ENCODE results near the gene MYOD1. TPM values are rescaled to one million over a fixed set of nuclear protein-coding genes. Genes with fewer than 3 reads are reported as not detected.

MYOD1 gene
- total RNA-seq, 1 donor from 2014 or later, result not detected

DNA sequence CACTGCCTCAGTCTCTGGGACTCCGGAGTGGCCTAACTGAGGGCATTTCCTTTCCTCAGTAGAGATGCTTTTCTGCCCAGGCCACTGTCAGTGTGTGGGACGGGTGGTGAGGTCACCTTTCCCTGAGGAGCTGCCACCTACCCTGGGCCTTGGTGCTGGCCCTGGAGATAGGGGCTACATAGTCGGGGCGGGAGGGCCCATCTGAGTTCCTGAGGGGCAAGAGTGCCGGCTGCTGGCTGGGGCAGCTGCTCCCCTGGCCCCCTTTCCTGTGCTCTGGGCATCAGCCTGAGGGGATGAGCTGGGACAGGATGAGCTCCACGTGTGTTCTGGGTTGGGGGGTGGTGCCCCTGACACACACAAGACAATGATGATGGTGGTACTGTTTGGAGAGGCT lies 20.6 kb downstream of the MYOD1 start:
- Mint-ChIP-seq H3K4me1 (ENCODE audit: unreplicated experiment) (peaks cover 3% of the 10 kb centered on the region), H3K27ac (ENCODE audit: unreplicated experiment) (no peak overlapping the region), H3K36me3 (ENCODE audit: low read depth, unreplicated experiment) (peaks cover 4% of the 10 kb centered on the region), H3K9me3 (ENCODE audit: unreplicated experiment) (no peaks in the 10 kb centered on the region), H3K4me3 (ENCODE audit: unreplicated experiment) (no peak overlapping the region), H3K27me3 (ENCODE audit: unreplicated experiment) (peaks cover 17% of the 10 kb centered on the region)
- TF ChIP-seq, protein P1, sequence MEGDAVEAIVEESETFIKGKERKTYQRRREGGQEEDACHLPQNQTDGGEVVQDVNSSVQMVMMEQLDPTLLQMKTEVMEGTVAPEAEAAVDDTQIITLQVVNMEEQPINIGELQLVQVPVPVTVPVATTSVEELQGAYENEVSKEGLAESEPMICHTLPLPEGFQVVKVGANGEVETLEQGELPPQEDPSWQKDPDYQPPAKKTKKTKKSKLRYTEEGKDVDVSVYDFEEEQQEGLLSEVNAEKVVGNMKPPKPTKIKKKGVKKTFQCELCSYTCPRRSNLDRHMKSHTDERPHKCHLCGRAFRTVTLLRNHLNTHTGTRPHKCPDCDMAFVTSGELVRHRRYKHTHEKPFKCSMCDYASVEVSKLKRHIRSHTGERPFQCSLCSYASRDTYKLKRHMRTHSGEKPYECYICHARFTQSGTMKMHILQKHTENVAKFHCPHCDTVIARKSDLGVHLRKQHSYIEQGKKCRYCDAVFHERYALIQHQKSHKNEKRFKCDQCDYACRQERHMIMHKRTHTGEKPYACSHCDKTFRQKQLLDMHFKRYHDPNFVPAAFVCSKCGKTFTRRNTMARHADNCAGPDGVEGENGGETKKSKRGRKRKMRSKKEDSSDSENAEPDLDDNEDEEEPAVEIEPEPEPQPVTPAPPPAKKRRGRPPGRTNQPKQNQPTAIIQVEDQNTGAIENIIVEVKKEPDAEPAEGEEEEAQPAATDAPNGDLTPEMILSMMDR (IDR thresholded peaks at IDR 0.05; ENCODE audit: unreplicated experiment), result no peak
- DNase-seq (ENCODE audit: low spot score), result no peak

DNA sequence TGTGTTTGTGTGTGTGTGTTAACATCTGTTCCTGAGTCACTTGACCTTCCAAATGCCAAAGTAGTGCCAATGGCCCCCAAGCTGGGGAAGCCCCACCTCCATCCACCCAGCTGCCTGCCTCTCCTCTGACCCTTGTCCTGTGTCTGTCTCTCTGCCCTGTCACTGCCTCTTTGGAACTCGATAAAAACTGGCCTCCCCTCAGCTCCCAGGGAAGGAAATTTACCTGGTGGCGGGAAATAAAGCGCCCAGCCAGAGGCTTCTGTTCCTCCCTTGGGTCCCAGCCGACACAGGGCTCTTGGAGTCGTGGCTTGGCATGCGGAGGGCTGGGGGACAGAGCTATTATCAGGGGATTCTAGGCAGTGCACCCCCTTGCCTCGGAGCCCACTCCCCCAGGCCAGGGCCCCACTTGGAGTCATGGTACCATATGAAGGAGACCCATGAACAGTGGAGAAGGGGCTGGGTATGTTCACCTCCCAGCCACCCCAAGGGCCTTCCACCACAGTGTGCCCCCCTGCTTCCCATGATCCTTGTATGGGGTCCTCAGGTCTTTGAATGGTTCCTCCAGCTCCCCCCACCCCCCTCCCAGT lies 21.4 kb downstream of the MYOD1 start:
- Mint-ChIP-seq H3K27ac (ENCODE audit: unreplicated experiment) (no peak overlapping the region), H3K27me3 (ENCODE audit: unreplicated experiment) (peaks cover 18% of the 10 kb centered on the region), H3K4me1 (ENCODE audit: unreplicated experiment) (peaks cover 3% of the 10 kb centered on the region), H3K36me3 (ENCODE audit: low read depth, unreplicated experiment) (peaks cover 4% of the 10 kb centered on the region), H3K9me3 (ENCODE audit: unreplicated experiment) (no peaks in the 10 kb centered on the region), H3K4me3 (ENCODE audit: unreplicated experiment) (no peak overlapping the region)
- DNase-seq (ENCODE audit: low spot score), result no peak
- TF ChIP-seq, protein P1 (IDR thresholded peaks at IDR 0.05; ENCODE audit: unreplicated experiment), result no peak

DNA sequence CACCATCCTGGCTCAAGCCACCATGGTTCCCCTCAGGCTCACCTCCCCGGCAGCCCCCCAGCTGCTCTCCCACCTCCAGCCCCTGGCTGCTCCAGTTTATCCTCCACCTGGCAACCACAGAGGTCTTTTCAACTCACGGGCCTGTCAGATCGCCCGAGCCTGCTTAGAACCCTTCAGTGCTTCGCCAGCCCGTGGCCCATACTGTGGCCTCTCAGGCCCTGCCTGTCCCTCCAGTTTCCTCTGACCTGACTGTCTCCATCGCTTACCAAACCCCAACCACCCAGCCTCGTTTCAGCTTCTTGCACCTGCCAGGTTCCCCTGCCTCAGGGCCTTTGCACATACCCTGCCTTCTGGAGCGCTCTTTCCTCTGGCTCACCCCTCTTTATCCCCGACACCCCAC lies 22.1 kb downstream of the MYOD1 start:
- DNase-seq (ENCODE audit: low spot score), result no peak
- Mint-ChIP-seq H3K36me3 (ENCODE audit: low read depth, unreplicated experiment) (peaks cover 3% of the 10 kb centered on the region), H3K27ac (ENCODE audit: unreplicated experiment) (no peak overlapping the region), H3K4me3 (ENCODE audit: unreplicated experiment) (no peak overlapping the region), H3K4me1 (ENCODE audit: unreplicated experiment) (peaks cover 3% of the 10 kb centered on the region), H3K27me3 (ENCODE audit: unreplicated experiment) (peaks cover 18% of the 10 kb centered on the region), H3K9me3 (ENCODE audit: unreplicated experiment) (no peaks in the 10 kb centered on the region)
- TF ChIP-seq, protein P1 (IDR thresholded peaks at IDR 0.05; ENCODE audit: unreplicated experiment), result no peak

GRCh38 chr11:17742019-17742418 lies 22.6 kb downstream of the MYOD1 start:
- Mint-ChIP-seq H3K4me1 (ENCODE audit: unreplicated experiment) (no peaks in the 10 kb centered on the region), H3K27ac (ENCODE audit: unreplicated experiment) (no peak overlapping the region), H3K9me3 (ENCODE audit: unreplicated experiment) (no peaks in the 10 kb centered on the region), H3K27me3 (ENCODE audit: unreplicated experiment) (peaks cover 13% of the 10 kb centered on the region), H3K4me3 (ENCODE audit: unreplicated experiment) (no peak overlapping the region), H3K36me3 (ENCODE audit: low read depth, unreplicated experiment) (no peaks in the 10 kb centered on the region)
- no peak for DNase-seq (ENCODE audit: low spot score)
- TF ChIP-seq, protein P1 (IDR thresholded peaks at IDR 0.05; ENCODE audit: unreplicated experiment), result no peak

- Mint-ChIP-seq H3K27me3 (ENCODE audit: unreplicated experiment) (peaks cover 9% of the 10 kb centered on the region), H3K36me3 (ENCODE audit: low read depth, unreplicated experiment) (no peaks in the 10 kb centered on the region), H3K4me1 (ENCODE audit: unreplicated experiment) (no peaks in the 10 kb centered on the region), H3K9me3 (ENCODE audit: unreplicated experiment) (no peaks in the 10 kb centered on the region), H3K4me3 (ENCODE audit: unreplicated experiment) (no peak overlapping the region), H3K27ac (ENCODE audit: unreplicated experiment) (no peak overlapping the region)
- DNase-seq (ENCODE audit: low spot score), result no peak
- TF ChIP-seq, protein P1 (IDR thresholded peaks at IDR 0.05; ENCODE audit: unreplicated experiment), result no peak
Measured at GRCh38 chr11:17743026-17743807, 23.8 kb downstream of the MYOD1 start.

All from endothelial cell (in vitro differentiated cells).